ENCODE measurements around the gene THAP7. TPM values are rescaled to one million over a fixed set of nuclear protein-coding genes. Genes with fewer than 3 reads are reported as not detected.
"Not testable (repeated sequence)": the region's sequence is repeated elsewhere in the genome, so short reads cannot be mapped to it uniquely, and the experiment has no call there.

Gene THAP7
- total and polyA plus RNA-seq, 5 experiments from 2014 or later: 31.7 to 70.5 (median 55.5) TPM

DNA sequence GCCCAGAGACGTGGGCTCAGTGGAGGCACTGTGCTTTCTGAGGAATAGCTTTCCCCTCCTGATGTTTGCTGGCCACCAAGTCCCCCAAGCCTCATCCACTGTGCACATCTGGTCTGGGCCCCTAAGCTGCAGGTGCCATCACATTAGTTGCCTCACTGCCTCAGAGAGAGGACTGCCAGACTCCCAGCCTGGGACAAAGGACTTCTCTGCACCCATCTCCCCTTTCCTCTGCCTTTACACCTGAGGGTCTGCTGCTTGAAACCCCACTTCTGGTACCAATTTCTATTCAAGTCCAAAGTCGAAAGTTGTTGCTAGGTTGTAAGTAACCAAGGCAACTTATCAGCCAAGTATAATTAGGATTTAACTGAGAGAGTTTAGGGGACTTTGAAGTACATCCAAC, 23.5 kb downstream of the THAP7 start:
- H3K9me3 Mint-ChIP-seq: peaks cover 0 to 4% (median 0%) of the 10 kb centered on the region in 9 donors
- no peak for DNase-seq

GRCh38 chr22:20977516-20978170, 24.3 kb downstream of the THAP7 start:
- Mint-ChIP-seq H3K9me3 (peaks cover 0 to 4% (median 0%) of the 10 kb centered on the region in 9 donors), H3K4me3 (no peak overlapping the region), H3K27me3 (peaks cover 0 to 4% (median 0%) of the 10 kb centered on the region in 5 donors), H3K36me3 (no peaks in the 10 kb centered on the region), H3K27ac (peak overlapping the region in 1 of 10 donors; percentile 66), H3K4me1 (peaks cover 18 to 36% (median 34%) of the 10 kb centered on the region in 4 donors)
- DNase-seq: no peak
- no peak for ATAC-seq
- POLR2A ChIA-PET: no interaction called here

More for the DNA sequence above, 23.5 kb downstream of the THAP7 start:
- POLR2A ChIA-PET: no interaction called here
- Mint-ChIP-seq H3K27ac (no peak overlapping the region), H3K27me3 (peaks cover 0 to 4% (median 0%) of the 10 kb centered on the region in 5 donors), H3K36me3 (no peaks in the 10 kb centered on the region), H3K4me3 (no peak overlapping the region), H3K4me1 (peaks cover 23 to 42% (median 41%) of the 10 kb centered on the region in 4 donors)
- no peak for ATAC-seq

DNA sequence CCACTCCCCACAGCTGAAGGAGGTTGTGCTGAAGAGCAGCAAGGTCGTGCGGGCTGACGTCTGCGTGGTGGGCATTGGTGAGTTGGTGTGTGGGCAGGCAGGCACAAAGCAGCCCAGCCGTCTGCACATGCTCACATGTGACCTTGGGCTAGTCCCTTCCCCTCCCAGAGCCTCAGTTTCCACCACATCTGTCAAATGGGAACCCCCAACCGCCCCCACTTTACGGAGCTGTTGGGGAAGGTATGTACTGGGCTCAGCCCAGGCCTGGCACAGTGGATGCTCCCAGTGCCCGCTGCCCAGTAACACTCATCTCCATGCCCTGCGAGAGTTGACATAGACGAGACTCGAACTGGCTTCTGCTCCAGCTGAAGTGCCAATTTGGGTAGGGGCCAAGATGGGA, 24.9 kb downstream of the THAP7 start:
- peaks cover 0 to 4% (median 0%) of the 10 kb centered on the region in 5 donors for H3K27me3 Mint-ChIP-seq
- no peaks in the 10 kb centered on the region for H3K36me3 Mint-ChIP-seq
- DNase-seq (no peak), ATAC-seq (no peak)
- POLR2A ChIA-PET: no interaction called here
- peaks cover 0 to 4% (median 0%) of the 10 kb centered on the region in 9 donors for H3K9me3 Mint-ChIP-seq
- no peak overlapping the region for H3K4me3 Mint-ChIP-seq
- H3K27ac Mint-ChIP-seq: peak overlapping the region in 1 of 10 donors; percentile 22
- H3K4me1 Mint-ChIP-seq: peaks cover 15 to 36% (median 29%) of the 10 kb centered on the region in 4 donors

DNA sequence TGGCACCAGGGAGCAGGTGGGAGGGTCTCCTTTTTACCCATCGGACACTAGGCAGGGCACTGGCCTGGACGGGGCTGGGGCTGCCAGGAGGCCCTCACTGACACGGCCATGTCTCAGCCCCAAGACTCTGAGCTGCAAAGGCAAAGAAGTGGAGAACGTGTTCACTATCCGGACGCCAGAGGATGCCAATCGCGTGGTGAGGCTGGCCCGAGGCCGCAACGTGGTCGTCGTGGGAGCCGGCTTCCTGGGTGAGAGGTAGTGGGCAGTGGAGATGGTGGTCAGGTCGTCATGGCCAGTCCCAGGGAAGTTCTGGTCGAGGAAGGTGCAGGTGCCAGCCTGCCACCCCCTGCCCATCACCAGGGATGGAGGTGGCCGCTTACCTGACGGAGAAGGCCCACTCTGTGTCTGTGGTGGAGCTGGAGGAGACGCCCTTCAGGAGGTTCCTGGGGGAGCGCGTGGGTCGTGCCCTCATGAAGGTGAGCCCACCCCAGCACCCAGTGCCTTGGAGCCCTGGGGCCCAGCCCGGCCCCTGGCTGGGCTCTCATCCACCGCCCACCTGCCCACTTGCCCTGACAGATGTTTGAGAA, 25.5 kb downstream of the THAP7 start:
- H3K27ac Mint-ChIP-seq: no peak overlapping the region
- no peak for DNase-seq
- POLR2A ChIA-PET: interaction anchor here (0.5 kb wide), 1 partner anchor 20 kb away, joined by 5 read pairs; no protein-coding TSS in a partner anchor
- H3K36me3 Mint-ChIP-seq: no peaks in the 10 kb centered on the region
- ATAC-seq: no peak
- H3K27me3 Mint-ChIP-seq: peaks cover 0 to 4% (median 0%) of the 10 kb centered on the region in 5 donors
- peaks cover 13 to 35% (median 27%) of the 10 kb centered on the region in 4 donors for H3K4me1 Mint-ChIP-seq
- no peak overlapping the region for H3K4me3 Mint-ChIP-seq
- H3K9me3 Mint-ChIP-seq: peaks cover 0 to 4% (median 0%) of the 10 kb centered on the region in 9 donors

DNA sequence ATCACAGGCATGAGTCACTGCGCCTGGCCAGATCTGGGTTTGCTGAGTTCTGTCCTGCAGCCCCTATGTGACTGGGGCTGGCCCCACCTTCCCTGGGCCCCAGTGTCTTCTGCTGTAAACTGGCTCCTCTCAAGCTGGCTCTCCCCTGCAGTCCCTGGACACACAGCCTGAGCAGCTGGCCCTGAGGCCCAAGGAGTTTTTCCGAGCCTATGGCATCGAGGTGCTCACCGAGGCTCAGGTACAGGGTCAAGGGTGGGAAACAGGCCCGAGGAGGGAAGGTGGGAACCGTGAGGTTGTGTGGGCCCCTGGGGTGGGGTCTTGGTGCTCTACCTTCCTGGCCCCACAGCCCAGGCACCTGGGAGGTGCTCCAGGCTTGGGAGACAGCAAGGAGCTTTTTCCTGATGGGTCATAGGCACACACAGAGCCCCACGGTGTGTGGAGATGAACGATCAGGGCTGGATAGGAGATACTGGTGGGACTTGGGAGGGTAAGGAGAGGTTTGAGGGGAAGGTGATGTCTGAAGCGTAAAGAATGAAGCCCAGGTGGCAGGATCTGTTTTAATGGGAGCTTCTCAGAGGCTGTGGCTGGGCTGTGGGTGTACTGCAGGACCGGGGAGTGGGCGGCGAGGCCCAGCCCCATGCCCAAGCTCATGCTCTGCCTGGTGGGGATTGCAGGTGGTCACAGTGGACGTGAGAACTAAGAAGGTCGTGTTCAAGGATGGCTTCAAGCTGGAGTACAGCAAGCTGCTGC, 26.2 kb downstream of the THAP7 start:
- Mint-ChIP-seq H3K9me3 (peaks cover 0 to 4% (median 0%) of the 10 kb centered on the region in 9 donors), H3K4me1 (peaks cover 8 to 31% (median 20%) of the 10 kb centered on the region in 4 donors), H3K27ac (no peak overlapping the region), H3K4me3 (no peak overlapping the region), H3K27me3 (peaks cover 0 to 4% (median 0%) of the 10 kb centered on the region in 5 donors), H3K36me3 (no peaks in the 10 kb centered on the region)
- ATAC-seq: no peak
- POLR2A ChIA-PET: interaction anchor here (0.5 to 1.3 kb wide), 2 partner anchors 20 to 25 kb away, joined by 3 to 5 read pairs; no protein-coding TSS in a partner anchor
- no peak for DNase-seq

DNA sequence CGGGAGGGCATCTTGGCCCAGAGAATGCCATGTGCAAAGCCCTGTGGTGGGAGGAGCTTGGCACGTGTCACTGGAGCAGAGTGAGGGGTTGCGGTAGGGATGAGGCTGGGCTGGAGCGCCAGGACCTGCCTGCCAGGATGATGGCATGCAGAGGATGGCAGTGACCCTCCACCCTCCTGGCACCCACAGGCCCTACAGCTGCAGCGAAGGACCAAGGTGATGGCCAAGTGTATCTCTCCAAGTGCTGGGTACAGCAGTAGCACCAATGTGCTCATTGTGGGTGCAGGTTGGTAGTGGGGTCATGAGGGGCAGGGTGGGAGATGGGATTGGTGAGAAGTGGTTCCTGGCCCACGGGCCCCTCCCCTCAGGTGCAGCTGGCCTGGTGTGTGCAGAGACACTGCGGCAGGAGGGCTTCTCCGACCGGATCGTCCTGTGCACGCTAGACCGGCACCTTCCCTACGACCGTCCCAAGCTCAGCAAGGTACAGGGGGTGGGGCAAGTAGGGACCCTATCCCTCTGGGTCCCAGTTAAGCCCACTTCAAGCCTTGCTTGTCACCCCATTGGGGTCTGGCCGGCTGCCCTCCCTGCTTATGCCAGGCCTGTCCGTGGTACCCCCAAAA, 27.5 kb downstream of the THAP7 start:
- no peak overlapping the region for H3K27ac Mint-ChIP-seq
- H3K27me3 Mint-ChIP-seq: peaks cover 0 to 4% (median 0%) of the 10 kb centered on the region in 5 donors
- POLR2A ChIA-PET: interaction anchor here (1.3 kb wide), 1 partner anchor 26 kb away, joined by 3 read pairs; no protein-coding TSS in a partner anchor
- H3K36me3 Mint-ChIP-seq: no peaks in the 10 kb centered on the region
- no peak for ATAC-seq
- H3K4me3 Mint-ChIP-seq: no peak overlapping the region
- H3K9me3 Mint-ChIP-seq: peaks cover 0 to 4% (median 0%) of the 10 kb centered on the region in 9 donors
- peaks cover 5 to 19% (median 7%) of the 10 kb centered on the region in 4 donors for H3K4me1 Mint-ChIP-seq
- DNase-seq: no peak

- H3K4me3 Mint-ChIP-seq: no peak overlapping the region
- peaks cover 0 to 15% (median under 1%) of the 10 kb centered on the region in 4 donors for H3K4me1 Mint-ChIP-seq
- no peaks in the 10 kb centered on the region for H3K36me3 Mint-ChIP-seq
- peak overlapping the region in 2 of 10 donors; percentile 5 to 65 for H3K27ac Mint-ChIP-seq
- DNase-seq (no peak), ATAC-seq (no peak)
- POLR2A ChIA-PET: interaction anchor here (0.5 kb wide), 1 partner anchor 113 kb away, joined by 4 read pairs; no protein-coding TSS in a partner anchor
- H3K9me3 Mint-ChIP-seq: peaks cover 0 to 4% (median 0%) of the 10 kb centered on the region in 9 donors
- peaks cover 0 to 4% (median 0%) of the 10 kb centered on the region in 5 donors for H3K27me3 Mint-ChIP-seq
Observed at GRCh38 chr22:20973634-20974286, 28.2 kb downstream of the THAP7 start.

GRCh38 chr22:20972933-20973577, 28.9 kb downstream of the THAP7 start:
- ATAC-seq (no peak), DNase-seq (no peak)
- Mint-ChIP-seq H3K4me3 (no peak overlapping the region), H3K36me3 (no peaks in the 10 kb centered on the region), H3K9me3 (no peaks in the 10 kb centered on the region), H3K4me1 (peaks cover 0 to 20% (median 0%) of the 10 kb centered on the region in 4 donors), H3K27me3 (peaks cover 0 to 4% (median 0%) of the 10 kb centered on the region in 5 donors), H3K27ac (peak overlapping the region in 1 of 10 donors; percentile 14)
- POLR2A ChIA-PET: interaction anchor here (1.0 kb wide), 1 partner anchor 29 kb away, joined by 3 read pairs; the partner anchor contains the start of gene THAP7

GRCh38 chr22:20972014-20972694, 29.8 kb downstream of the THAP7 start:
- POLR2A ChIA-PET: interaction anchor here (1.0 kb wide), 1 partner anchor 30 kb away, joined by 3 read pairs; the partner anchor contains the start of gene THAP7
- not testable (repeated sequence) for DNase-seq

GRCh38 chr22:20970939-20971657, 30.8 kb downstream of the THAP7 start:
- H3K4me1 Mint-ChIP-seq: peaks cover 0 to 27% (median 0%) of the 10 kb centered on the region in 4 donors
- POLR2A ChIA-PET: no interaction called here
- no peaks in the 10 kb centered on the region for H3K36me3 Mint-ChIP-seq
- DNase-seq (no peak), ATAC-seq (no peak)
- no peak overlapping the region for H3K4me3 Mint-ChIP-seq
- H3K9me3 Mint-ChIP-seq: no peaks in the 10 kb centered on the region
- H3K27me3 Mint-ChIP-seq: peaks cover 0 to 2% (median 0%) of the 10 kb centered on the region in 5 donors
- peak overlapping the region in 2 of 10 donors; percentile 21 to 75 for H3K27ac Mint-ChIP-seq

More at GRCh38 chr22:20972014-20972694, 29.8 kb downstream of the THAP7 start:
- not testable (repeated sequence) for ATAC-seq, H3K36me3 Mint-ChIP-seq, H3K4me3 Mint-ChIP-seq, H3K9me3 Mint-ChIP-seq, H3K27me3 Mint-ChIP-seq
- Mint-ChIP-seq H3K4me1 (peaks cover 0 to 24% (median 0%) of the 10 kb centered on the region in 4 donors), H3K27ac (peak overlapping the region in 2 of 10 donors; percentile 14 to 21)

Data from naive thymus-derived CD8-positive, alpha-beta T cell (primary cell).